Activated CD4-positive, alpha-beta T cell treated with anti-CD3 and anti-CD28 coated beads, Interleukin-2, amount 10 ng/mL, durations not matched to agents 24 days and 14 days (primary cell): ENCODE measurements around the gene VAV2. TPM values are rescaled to one million over a fixed set of nuclear protein-coding genes. Genes with fewer than 3 reads are reported as not detected.

Source experiments
- DNase-seq: peaks from one replicate; pipeline ENCODE4 v3.0.0; 2022
- H3K27ac Mint-ChIP-seq: one replicate; pipeline ENCODE4 v1.8.0; 2022; ENCODE audit warnings: mild to moderate bottlenecking, mixed read lengths
- H3K27me3 Mint-ChIP-seq: one replicate; pipeline ENCODE4 v1.8.0; 2022; ENCODE audit warnings: mixed read lengths
- H3K36me3 Mint-ChIP-seq: one replicate; pipeline ENCODE4 v1.8.0; 2022; ENCODE audit warnings: low read depth, mild to moderate bottlenecking, mixed read lengths
- H3K4me1 Mint-ChIP-seq: one replicate; pipeline ENCODE4 v1.8.0; 2021; ENCODE audit warnings: mixed read lengths
- H3K4me3 Mint-ChIP-seq: one replicate; pipeline ENCODE4 v1.8.0; 2022; ENCODE audit warnings: mild to moderate bottlenecking, moderate library complexity, mixed read lengths
- H3K9me3 Mint-ChIP-seq: one replicate; pipeline ENCODE4 v1.8.0; 2021; ENCODE audit warnings: mixed read lengths
- intact Hi-C: fragments of 100-400 bp; cut with micrococcal nuclease; formaldehyde crosslinking; loops from one replicate; pipeline ENCODE4 v1.15.1; 2023
- total RNA-seq: library from RNA; stranded (reverse); gene quantifications from 2 replicates; pipeline ENCODE4 v1.2.3, GENCODE V29; 2022

VAV2 gene
- total RNA-seq, 1 donor from 2014 or later = 9.0 TPM

DNA sequence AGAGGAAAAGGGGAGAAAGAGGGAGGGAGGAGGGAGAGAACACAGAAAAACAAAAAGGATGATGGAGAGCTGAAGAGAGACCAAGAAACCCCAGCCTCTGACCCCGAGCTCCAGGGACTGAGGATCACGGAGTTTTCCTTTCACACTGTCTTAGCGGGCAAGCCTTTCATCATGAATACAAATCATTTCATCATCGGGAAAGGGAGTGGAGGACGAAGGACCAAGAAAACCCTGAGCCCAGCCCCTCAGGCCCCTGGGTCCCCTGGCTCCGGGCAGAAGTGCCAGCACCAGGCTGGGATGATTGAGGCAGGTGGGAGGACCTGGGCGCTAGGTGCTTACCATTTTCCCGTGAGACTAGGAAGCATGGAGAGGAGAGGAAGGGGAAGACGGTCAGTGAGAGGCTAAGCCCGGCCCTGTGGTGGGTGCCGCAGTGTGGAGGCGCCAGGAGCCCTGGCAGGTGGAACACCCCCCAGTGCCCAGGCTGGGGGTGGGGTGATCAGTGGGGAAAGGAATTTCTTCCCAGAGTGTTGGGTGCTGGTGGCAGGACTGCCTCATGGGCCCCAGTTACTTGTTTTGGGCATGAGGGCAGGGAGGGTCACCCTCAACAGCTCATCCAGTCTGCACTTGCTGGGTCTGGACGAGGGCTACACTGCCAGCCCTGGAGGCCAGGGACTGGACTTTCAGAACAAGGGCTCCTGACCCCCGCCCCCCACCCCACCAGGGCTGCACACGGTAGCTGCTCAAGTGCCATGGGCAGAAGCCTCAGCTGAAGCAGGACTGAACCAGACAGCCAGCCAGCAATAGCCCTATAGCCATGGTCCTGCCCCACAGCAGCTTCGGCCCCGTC, 205.0 kb downstream of the VAV2 start:
- Mint-ChIP-seq H3K4me1 (peaks cover 2% of the 10 kb centered on the region), H3K27ac (no peak overlapping the region), H3K4me3 (no peak overlapping the region), H3K27me3 (peaks cover 2% of the 10 kb centered on the region), H3K36me3 (no peaks in the 10 kb centered on the region), H3K9me3 (no peaks in the 10 kb centered on the region)
- intact Hi-C loops = no loop called here
- no peak for DNase-seq

DNA sequence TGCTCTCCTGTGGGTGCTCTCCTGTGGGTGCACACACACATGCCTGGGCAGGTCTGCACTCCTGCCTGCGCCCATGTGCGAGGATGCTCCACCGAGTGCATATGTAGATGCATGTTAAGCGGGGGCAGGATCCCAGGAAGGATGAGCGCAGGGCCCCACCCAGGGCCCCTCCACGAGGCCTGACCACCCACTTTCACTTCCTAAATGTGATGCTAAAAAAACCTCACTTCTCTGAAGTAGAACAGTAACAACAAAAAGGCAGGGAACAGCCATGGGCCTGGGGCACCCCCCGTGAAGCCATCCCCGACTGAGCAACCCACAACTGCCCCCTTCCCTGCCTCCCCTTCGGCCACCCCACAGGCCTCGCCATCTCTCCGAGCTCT, 205.8 kb downstream of the VAV2 start:
- Mint-ChIP-seq H3K4me1 (peaks cover 2% of the 10 kb centered on the region), H3K4me3 (no peak overlapping the region), H3K36me3 (no peaks in the 10 kb centered on the region), H3K9me3 (no peaks in the 10 kb centered on the region), H3K27ac (no peak overlapping the region), H3K27me3 (peaks cover 2% of the 10 kb centered on the region)
- intact Hi-C loops = no loop called here
- no peak for DNase-seq

DNA sequence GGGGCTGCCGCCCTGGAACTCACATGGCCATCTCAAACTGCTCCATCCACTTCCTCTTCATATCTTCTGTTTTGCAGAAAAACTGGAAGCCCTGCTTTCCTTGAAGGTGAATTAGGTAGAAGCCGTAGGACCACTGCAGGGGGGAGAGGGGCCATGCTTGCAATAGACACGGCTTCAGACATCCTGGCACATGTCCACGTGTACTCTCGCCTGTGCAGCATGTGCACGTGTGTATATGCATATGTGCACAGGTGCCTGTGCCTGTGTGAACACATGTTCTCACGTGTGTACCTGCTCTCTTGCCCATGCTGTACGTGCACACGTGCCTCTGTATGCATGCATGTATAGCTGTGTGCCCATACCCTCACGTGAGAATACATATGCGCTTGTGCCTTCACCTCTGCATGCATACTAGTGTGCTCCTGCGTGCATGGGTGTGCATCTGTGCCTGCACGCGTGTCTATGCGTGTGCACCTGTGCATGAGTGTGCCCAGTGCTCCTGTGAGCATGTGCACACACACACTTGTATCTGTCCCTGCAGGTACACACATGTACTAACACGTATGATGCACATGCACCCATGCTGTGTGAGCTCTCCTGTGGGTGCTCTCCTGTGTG, 206.3 kb downstream of the VAV2 start:
- Mint-ChIP-seq H3K9me3 (no peaks in the 10 kb centered on the region), H3K4me1 (peaks cover 2% of the 10 kb centered on the region), H3K27me3 (peaks cover 2% of the 10 kb centered on the region), H3K4me3 (no peak overlapping the region), H3K36me3 (no peaks in the 10 kb centered on the region), H3K27ac (no peak overlapping the region)
- DNase-seq = no peak
- intact Hi-C loops = no loop called here

DNA sequence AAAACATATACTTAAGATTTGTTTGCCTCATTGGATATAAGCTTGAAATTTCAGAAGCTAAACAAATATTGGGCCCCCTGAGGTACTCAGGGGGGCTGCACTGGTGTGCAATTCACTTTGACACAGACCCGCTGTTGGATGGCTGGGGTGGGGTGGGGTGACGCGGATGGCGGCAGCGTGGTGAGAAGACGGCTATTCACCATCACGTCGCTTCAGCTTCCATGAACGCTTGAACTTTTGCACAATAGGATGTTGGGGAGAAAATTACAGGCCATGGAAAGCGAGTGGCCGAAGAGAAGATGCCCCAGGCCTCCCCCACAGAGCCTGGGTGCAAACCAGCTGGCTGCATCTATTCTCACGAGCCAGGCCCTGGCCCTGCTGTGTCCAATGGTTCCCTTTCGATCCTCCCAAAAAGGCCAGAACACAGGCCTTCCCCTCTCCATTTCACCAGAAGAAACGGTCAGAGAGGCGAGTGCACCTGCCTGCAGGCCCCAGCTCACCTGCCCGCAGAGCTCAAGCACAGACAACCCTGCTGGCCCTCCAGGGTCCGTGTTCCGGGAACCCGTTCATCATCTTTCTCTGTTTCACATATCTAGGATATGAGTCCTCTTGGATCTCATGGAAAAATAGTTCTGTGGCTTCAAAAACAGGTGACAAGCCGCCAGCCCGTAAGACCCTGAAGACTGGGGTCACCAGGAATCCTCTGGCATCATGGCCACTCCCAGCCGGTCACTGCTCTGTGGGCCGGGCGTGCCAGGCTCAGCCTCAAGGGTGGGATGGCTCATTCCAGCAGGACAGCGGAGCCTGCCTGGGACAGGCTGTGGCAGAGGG, 207.2 kb downstream of the VAV2 start:
- no peak for DNase-seq
- peaks cover 2% of the 10 kb centered on the region for H3K4me1 Mint-ChIP-seq
- H3K9me3 Mint-ChIP-seq = no peaks in the 10 kb centered on the region
- intact Hi-C loops = no loop called here
- H3K4me3 Mint-ChIP-seq = no peak overlapping the region
- H3K36me3 Mint-ChIP-seq = no peaks in the 10 kb centered on the region
- H3K27ac Mint-ChIP-seq = no peak overlapping the region
- peaks cover 2% of the 10 kb centered on the region for H3K27me3 Mint-ChIP-seq

DNA sequence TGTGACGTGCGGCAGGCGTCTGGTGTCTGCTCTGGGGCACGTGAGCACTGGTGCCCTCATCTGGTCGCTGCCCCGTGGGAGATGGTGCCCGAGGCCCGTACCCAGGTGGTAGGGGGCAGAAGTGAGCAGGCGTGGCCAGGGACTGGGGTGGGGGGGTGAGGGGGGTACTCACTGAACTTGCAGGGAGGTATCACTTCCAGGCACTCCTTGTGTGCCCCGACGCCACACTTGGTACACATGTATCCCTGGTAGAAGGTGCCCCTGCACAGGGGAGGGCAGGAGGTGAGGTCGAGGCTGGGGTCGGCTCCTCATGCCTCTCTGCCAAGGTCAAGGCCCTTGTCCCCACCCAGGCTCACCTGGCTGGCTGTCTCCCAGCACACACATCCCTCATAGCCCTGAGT, 208.8 kb downstream of the VAV2 start:
- no peak for DNase-seq
- H3K4me3 Mint-ChIP-seq = no peak overlapping the region
- intact Hi-C loops = no loop called here
- peaks cover 2% of the 10 kb centered on the region for H3K4me1 Mint-ChIP-seq
- no peaks in the 10 kb centered on the region for H3K36me3 Mint-ChIP-seq
- no peak overlapping the region for H3K27ac Mint-ChIP-seq
- no peaks in the 10 kb centered on the region for H3K9me3 Mint-ChIP-seq
- H3K27me3 Mint-ChIP-seq = no peaks in the 10 kb centered on the region

DNA sequence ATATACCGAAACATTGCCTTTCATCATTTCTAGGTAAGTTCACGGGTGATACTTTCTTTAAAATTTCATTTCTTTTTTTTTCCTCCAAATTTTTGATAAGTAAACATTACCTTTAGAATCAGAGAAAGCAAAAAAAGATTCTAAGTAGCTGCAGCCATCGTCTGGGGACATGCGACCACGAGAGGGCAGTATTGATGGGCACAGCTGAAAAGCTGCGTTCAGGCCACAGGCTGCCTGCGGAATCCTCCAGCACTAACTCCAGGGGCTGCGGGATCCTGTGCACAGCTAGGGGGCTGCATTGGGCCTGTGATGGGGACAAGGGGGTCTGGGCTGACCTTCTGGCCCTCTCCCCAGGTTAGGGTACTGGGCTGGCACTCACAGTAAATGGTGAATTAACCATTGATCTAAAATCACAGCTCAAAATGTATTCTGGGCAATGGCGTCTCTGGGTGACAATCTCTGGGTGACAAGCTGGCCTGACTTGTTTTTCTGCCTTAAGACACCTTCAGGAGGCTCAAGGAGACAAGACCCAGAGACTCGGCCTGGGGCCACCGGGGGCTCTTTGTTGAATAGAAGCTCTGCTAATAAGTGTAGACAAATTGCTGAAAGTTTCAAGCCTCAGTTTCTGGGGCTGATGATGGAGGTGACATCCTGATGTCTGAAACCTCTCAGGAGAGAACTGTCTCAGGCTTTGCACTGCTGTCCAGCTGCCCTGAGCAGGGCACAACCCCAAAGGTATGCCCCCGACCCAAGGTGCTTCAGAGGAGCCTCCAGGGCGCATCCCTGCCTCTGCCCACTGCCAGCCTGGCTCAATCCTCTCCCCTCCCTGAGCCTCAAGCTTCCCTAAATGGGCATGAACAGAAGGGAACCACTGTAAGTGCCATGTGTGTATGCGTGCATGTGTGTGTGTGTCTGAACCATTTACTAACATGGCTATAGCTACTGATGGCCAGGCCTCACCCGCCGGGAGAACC, 209.7 kb downstream of the VAV2 start:
- no peak overlapping the region for H3K4me3 Mint-ChIP-seq
- intact Hi-C loops = loop anchor here (1.0 kb wide), 1 partner anchor 212 kb away; no protein-coding TSS in a partner anchor
- H3K27ac Mint-ChIP-seq = no peak overlapping the region
- H3K27me3 Mint-ChIP-seq = no peaks in the 10 kb centered on the region
- peak; percentile 89 for DNase-seq
- no peaks in the 10 kb centered on the region for H3K36me3 Mint-ChIP-seq
- H3K4me1 Mint-ChIP-seq = peaks cover 2% of the 10 kb centered on the region
- no peaks in the 10 kb centered on the region for H3K9me3 Mint-ChIP-seq

DNA sequence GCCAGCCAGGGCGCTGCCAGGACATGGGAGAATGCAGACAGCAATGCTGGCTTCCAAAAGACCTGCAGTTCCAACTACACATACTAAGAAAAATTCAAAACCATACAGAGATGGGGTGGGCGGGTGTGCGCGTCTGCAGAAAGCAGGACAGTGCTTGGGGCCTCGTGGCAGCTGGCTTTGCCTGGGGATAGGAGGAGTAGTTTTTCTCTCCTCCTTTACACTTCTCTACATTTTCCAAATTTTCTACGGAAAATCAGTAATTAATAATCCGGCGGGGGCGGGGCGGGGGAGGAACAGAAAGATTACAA, 210.3 kb downstream of the VAV2 start:
- H3K9me3 Mint-ChIP-seq = no peaks in the 10 kb centered on the region
- no peaks in the 10 kb centered on the region for H3K4me1 Mint-ChIP-seq
- no peaks in the 10 kb centered on the region for H3K27me3 Mint-ChIP-seq
- H3K4me3 Mint-ChIP-seq = no peak overlapping the region
- H3K36me3 Mint-ChIP-seq = no peaks in the 10 kb centered on the region
- DNase-seq = no peak
- no peak overlapping the region for H3K27ac Mint-ChIP-seq
- intact Hi-C loops = loop anchor here (1.0 kb wide), 1 partner anchor 213 kb away; no protein-coding TSS in a partner anchor

DNA sequence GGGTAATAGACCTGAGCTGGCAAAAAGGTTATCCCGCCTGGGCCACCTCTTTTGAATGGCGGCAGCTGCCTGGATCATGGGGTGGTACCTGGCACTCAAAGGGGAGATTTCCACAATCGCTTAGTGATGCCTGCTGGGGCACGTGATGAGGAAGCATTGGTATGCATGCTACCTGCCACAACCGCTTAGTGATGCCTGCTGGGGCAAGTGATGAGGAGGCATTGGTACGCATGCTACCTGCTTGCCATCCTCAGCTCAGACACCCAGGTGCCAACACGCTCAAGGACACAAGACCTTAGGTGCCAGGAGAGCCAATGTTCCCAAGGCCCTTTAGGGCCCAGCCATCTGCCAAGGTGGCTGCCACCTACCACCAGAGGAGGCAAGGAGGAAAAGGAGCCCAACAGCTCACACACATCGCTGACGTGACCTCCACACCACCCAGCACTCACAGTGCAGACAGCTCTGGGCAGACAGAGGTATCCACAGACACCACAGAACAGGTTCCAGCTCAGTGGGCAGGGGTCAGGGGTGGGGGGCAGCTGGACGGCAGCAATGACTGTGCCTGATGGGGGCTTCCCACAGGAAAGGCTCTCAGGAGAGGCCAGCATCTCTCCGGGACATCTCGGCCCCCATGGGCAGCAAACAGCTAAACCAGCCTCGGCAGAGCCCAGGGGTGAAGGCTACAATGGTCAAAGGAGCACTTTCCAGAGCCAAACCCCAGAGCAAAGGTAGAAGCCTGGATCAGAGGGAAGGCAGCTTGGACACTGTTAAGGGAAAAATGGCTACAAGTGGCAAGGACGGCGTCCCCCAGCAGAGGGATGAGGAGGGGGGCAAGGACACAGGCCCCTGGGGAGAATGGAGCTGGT, 210.9 kb downstream of the VAV2 start:
- no peak for DNase-seq
- intact Hi-C loops = no loop called here
- no peaks in the 10 kb centered on the region for H3K36me3 Mint-ChIP-seq
- no peaks in the 10 kb centered on the region for H3K27me3 Mint-ChIP-seq
- H3K9me3 Mint-ChIP-seq = no peaks in the 10 kb centered on the region
- H3K4me1 Mint-ChIP-seq = no peaks in the 10 kb centered on the region
- H3K27ac Mint-ChIP-seq = no peak overlapping the region
- no peak overlapping the region for H3K4me3 Mint-ChIP-seq

DNA sequence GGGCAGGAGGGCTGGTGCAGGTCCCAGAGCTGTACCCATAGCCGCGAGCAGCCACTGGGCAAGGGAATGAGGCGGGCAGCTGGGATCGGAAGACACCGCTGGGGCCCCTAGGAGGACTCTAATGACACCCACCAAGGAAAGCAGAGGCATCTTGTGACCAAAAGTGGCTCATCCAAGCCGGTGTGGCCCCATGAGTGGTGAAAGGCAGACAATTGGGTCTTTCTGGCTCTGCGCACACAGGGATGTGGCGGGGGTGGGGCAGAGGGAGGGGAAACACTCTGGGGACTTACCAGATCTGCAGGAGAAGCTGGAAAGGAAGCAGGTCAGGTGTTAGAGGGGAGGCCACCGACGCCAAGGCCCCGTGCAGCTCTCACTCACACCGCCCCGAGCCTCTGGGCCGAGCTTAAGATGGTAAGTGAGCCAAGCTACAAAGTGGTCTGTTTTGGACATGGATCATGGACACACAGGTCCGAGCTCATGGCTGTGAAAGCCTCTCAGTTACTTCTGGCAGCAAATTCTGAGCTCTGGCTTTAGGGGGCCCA, 211.6 kb downstream of the VAV2 start:
- H3K27ac Mint-ChIP-seq = no peak overlapping the region
- no peak for DNase-seq
- no peaks in the 10 kb centered on the region for H3K9me3 Mint-ChIP-seq
- no peaks in the 10 kb centered on the region for H3K27me3 Mint-ChIP-seq
- no peak overlapping the region for H3K4me3 Mint-ChIP-seq
- no peaks in the 10 kb centered on the region for H3K36me3 Mint-ChIP-seq
- H3K4me1 Mint-ChIP-seq = no peaks in the 10 kb centered on the region
- intact Hi-C loops = no loop called here

DNA sequence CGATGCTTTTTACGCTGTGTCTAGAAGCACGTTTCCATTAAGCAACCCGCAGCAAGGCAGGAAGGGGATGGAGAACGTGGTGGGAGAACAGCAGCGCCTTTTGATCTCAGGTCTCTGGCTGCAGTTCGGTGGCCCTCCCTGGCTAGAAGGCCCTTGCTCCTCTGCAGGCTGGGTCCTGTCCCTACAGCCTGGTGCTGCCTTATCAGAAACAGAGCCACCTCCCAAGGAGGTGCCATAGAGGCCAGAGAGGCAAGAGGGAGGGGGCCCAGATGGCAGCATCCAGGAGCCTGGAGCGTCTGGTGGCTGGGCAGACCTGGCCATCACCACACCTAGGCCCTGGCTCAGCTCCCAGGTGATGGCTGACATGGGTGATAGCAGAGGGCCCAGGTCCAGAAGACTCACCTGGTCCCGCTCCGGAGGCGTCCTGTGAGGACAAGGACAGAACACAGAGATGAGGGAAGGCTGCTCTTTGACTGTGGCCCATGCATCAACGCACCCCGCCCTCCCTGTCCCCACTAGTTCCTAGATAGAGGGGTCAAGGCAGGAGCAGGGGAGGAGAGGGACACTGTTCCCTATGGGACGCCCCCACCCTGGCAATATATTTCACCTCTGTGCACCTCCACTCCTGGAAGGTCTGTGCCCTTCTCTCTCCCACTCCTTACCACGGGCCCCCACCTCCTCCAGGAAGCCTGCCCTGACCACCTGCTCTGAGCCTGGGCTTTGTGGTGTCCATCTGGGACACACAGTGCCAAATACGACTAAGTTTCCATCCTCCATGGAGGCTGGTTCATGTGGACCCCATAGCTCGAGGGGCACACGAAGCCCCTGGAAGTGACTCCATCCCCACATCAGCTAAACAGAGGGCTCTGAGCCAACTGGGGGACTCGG, 212.4 kb downstream of the VAV2 start:
- H3K4me3 Mint-ChIP-seq = no peak overlapping the region
- H3K27me3 Mint-ChIP-seq = no peaks in the 10 kb centered on the region
- no peaks in the 10 kb centered on the region for H3K4me1 Mint-ChIP-seq
- H3K36me3 Mint-ChIP-seq = no peaks in the 10 kb centered on the region
- H3K27ac Mint-ChIP-seq = no peak overlapping the region
- no peak for DNase-seq
- no peaks in the 10 kb centered on the region for H3K9me3 Mint-ChIP-seq
- intact Hi-C loops = no loop called here

DNA sequence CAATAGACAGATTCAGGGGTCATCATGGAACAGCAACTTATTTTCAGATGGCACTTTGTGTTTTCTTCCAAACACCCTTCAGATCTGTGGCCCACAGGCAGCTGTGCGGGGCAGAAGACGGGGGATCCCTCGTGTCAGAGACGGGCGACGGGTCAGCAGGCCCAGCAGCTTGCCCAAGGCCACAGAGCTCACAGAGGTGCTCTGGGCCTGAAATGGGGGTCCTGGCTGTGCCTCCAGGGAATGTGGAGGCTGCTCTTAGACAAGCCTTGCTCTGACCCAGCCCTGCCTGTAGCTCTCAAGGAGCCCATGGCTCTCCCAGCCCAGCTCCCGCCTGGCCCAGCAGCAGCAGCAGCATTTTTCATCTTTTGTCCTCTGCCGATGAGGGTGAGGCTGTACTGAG, 213.0 kb downstream of the VAV2 start:
- no peak overlapping the region for H3K4me3 Mint-ChIP-seq
- H3K4me1 Mint-ChIP-seq = no peaks in the 10 kb centered on the region
- intact Hi-C loops = no loop called here
- no peaks in the 10 kb centered on the region for H3K27me3 Mint-ChIP-seq
- no peak for DNase-seq
- peaks cover 1% of the 10 kb centered on the region for H3K36me3 Mint-ChIP-seq
- H3K9me3 Mint-ChIP-seq = no peaks in the 10 kb centered on the region
- no peak overlapping the region for H3K27ac Mint-ChIP-seq
